PFSK-1 (cell line): ENCODE results near the gene PPRC1.

ENCODE experiments used
- FOXP2 ChIP-seq: optimal IDR thresholded peaks from 2 replicates; pipeline ENCODE3; 2011; ENCODE audit warnings: borderline replicate concordance, control low read depth, inconsistent platforms; ENCODE audit not compliant: insufficient read depth; ENCODE audit errors: extremely low read length, extremely low read depth
- POLR2AphosphoS5 ChIP-seq: IDR thresholded peaks from 2 replicates; pipeline ENCODE4 v1.6.1; 2012; ENCODE audit warnings: low read depth, mild to moderate bottlenecking, control low read depth, low read length, moderate library complexity
- REST ChIP-seq, 2 experiments: IDR thresholded peaks; 2 replicates each; pipeline versions ENCODE4 v1.6.1 to v1.8.0; 2011 to 2012; ENCODE audit warnings: low read depth in 2 of 2, low read length in 2 of 2, control low read depth in 1 of 2, inconsistent platforms in 1 of 2, mild to moderate bottlenecking in 1 of 2, moderate library complexity in 1 of 2; ENCODE audit not compliant: insufficient read depth in 1 of 2
- SIN3A ChIP-seq: IDR thresholded peaks from 2 replicates; pipeline ENCODE4 v1.6.1; 2012; ENCODE audit warnings: mild to moderate bottlenecking, low read length, moderate library complexity, borderline replicate concordance; ENCODE audit not compliant: insufficient read depth
- TAF1 ChIP-seq: IDR thresholded peaks from 2 replicates; pipeline ENCODE4 v1.6.1; 2012; ENCODE audit warnings: low read length, control low read depth, borderline replicate concordance; ENCODE audit not compliant: insufficient read depth

- TF ChIP-seq POLR2AphosphoS5 (no peak), TAF1 (no peak), SIN3A (no peak), REST (IDR thresholded peaks at IDR 0.05; ENCODE audit: insufficient read depth in 1 of 2, low read depth in 2 of 2, low read length in 2 of 2) (no peak), FOXP2 (no peak)
Measured at GRCh38 chr10:102131286-102132170, 1.3 kb upstream of the PPRC1 start.
